IPS DF 4.7 (cell line): Measurements from ENCODE around the gene HAS3.

ENCODE experiments used
- DNase-seq: peaks from one replicate; pipeline ENCODE4 v3.0.0-alpha.2; 2013; ENCODE audit warnings: low spot score; ENCODE audit errors: extremely low read depth

Gene HAS3

GRCh38 chr16:69089091-69089910 is 16.2 kb upstream of the HAS3 start:
- DNase-seq = no peak

DNA sequence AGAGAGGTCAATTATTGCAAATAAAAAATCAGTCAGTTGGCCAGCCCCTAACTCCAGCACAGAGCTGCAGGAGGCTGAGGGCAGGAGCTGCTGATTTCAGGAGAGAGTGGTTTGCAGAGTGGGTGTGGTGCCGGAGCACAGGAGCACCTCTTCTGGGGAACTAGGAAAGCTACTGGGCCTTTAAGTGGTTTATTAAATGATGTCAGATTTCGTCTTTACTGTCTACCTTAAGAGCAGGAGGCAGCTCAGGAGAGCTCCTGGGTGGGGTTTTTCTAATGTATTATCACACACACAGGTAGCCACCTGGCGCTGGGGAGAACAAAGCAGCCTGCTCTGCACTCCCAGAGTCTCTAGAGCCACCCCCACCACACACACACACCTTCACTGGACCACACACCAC is 11.5 kb upstream of the HAS3 start:
- DNase-seq = no peak

DNA sequence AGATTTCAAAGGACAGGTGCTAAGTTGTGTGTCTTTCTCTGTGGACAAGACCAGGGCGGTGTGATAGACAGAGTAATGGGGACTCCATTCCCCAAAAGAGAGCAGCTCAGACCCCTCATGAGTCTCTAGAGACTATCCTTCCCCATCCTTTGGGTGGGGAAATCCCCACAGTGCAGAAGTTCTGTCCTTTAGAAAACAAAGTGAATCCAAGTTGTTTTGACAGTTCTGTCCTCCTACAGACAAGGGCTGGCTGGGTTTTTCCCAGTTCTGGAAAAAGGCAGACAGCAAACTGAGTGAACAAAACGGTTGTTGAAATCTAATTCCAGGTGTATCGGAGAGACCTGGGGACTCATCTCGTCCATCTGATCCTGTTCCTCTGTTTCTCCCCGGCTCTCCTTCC is 11.0 kb upstream of the HAS3 start:
- DNase-seq = no peak

- DNase-seq = no peak
These were observed 10.3 kb upstream of the HAS3 start for GRCh38 chr16:69095193-69095592.

DNA sequence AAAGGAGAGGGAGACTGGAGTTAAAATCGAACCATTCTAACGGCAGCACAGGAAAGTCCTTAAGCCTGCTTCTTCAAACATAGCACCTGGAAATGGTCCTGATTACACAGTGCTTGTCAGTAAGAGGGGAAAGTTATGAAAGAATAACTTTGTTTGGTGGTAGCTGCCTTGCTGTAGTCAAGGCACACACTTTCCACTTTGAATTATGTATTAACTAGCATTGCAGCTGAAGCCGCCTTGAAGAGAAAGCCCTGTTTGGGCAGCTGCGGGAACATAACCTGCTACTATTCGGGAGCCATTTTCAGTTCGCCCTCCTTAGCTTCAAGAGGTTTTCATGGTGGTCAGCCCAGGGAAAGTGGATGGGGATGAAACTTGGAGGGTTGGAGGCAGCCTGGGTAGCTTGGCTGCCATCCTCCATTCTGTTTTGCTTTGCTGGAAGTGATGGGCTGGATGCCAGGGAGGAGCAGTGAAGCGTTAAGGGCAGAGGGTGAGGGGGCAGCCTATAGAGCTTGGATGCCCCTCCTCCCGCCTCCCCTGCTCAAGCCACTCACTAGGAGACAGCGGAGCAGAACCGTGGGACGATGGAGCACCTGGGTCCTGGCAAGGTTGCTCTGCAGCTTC is 5.3 kb upstream of the HAS3 start:
- DNase-seq = no peak

- DNase-seq = no peak
These were observed 1.2 kb downstream of the HAS3 start for GRCh38 chr16:69106491-69107315.

GRCh38 chr16:69107316-69107962 is 2.0 kb downstream of the HAS3 start:
- DNase-seq = no peak

DNA sequence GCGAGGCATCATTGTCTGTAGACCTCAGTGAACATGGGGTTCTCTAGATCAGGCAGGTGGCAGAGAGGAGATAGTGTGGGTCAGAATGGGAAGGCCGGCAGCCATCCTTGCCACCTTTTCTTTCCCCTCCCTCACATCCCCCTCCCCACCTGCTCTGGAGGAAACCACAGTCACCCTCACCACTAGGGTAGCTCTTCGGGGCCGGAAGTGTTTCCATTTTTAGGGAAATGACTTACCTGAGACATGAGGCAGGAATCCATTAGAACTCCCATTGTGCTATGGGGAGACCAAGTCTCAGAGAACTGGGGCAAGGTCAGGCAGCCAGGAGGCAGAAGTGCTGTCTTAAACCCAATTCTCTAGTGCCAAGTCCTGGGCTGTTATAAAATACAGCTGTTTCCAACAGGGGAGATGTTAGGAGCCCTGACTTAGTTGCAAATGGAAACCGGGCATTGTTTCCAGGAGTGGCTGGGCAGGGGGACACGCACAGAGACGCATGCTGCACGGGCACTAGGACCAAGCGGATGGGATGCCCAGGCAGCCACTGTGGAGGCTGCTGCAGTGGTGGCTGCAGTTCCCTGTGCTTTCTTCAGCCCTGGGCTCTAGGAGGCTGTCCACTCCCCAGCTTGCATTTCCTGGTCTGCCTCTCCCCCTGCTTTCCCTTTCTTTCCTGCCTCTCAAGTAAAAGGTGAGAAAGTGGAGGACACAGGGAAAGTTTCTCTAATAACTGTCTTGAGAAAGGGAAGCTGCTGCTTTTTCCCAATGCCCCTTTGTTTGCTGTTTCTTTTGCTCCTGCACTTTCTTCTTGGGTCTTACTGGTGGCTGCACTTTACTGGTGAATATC is 2.8 kb downstream of the HAS3 start:
- no peak for DNase-seq

DNA sequence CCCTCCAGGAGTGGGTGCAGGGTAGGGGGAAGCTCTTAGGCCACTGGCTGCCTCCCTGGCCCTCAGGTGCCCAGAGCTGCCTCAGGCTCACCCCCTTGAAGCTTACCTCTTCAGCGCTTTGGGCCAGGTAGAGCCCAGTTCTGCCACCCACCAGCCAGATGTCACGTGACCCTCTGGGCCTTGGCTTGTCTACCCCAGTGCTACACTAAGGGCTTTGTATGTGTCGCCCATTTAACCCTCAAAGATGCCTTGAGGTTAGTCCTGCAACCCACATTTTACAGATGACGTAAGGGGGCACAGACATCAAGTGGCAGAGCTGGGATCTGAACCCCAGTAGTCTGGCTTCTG is 3.4 kb downstream of the HAS3 start:
- DNase-seq = no peak

GRCh38 chr16:69109486-69110270 is 4.2 kb downstream of the HAS3 start:
- DNase-seq = no peak

DNA sequence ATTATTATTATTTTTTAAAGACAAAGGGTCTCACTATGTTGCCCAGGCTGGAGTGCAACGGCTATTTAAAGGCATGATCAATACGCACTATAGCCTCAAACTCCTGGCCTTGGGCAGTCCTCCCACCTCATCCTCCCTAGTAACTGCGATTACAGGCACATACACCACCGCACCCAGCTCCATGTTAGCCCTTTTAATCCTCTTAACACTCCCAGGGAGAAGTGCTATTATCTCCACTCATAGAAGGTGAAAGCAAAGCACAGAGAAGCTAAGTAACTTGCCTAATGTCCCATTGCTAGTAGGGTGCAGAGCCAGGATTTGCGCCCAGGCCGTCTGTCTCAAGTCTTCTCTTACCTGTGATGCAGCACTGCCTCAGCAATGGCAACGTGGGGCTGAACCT is 5.0 kb downstream of the HAS3 start:
- no peak for DNase-seq

DNA sequence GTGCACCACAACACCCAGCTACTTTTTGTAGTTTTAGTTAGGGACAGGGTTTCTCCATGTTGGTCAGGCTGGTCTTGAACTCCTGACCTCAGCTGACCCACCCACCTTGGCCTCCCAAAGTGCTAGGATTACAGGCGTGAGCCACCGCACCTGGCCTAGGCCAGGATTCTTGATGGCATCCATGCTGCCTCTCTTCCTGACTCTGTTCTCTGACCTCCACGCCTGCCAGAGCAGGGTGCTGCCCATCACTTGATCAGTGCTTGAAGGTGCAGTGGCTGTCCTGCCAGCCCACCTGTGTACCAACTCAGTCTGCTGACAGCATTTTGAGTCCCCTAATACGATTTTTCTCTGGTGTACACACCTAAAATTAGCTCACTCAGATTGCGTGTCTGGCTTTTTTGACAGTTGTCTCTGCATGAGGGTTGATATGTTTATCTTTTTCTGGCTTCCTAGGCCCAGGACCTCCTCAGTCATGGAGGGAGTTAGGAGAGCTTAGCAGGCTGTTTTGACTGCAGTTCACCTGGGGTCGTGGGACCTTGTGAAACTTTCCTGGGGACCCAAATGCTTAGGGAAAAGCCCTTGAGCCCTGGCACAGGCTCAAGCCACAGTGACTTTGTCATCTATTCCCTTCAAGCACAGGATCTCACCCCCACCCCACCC is 5.9 kb downstream of the HAS3 start:
- DNase-seq = no peak

DNA sequence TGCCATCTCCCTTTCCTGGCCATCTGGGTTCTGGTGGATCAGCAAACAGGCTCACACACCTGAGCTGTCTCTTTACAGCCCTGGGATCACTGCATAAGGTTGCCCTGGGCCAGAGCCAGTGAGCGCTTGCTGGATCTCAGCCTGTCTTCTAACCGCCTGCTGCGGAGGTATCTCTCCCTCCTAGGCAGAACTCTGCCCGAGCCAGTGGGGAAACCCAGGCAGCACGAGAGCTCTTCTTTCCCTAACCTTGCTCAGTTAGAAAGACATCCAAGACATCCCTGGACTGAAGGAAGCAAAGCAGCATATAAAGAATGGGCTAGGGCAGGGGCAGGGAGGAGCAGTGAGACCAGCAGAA is 6.4 kb downstream of the HAS3 start:
- no peak for DNase-seq

DNA sequence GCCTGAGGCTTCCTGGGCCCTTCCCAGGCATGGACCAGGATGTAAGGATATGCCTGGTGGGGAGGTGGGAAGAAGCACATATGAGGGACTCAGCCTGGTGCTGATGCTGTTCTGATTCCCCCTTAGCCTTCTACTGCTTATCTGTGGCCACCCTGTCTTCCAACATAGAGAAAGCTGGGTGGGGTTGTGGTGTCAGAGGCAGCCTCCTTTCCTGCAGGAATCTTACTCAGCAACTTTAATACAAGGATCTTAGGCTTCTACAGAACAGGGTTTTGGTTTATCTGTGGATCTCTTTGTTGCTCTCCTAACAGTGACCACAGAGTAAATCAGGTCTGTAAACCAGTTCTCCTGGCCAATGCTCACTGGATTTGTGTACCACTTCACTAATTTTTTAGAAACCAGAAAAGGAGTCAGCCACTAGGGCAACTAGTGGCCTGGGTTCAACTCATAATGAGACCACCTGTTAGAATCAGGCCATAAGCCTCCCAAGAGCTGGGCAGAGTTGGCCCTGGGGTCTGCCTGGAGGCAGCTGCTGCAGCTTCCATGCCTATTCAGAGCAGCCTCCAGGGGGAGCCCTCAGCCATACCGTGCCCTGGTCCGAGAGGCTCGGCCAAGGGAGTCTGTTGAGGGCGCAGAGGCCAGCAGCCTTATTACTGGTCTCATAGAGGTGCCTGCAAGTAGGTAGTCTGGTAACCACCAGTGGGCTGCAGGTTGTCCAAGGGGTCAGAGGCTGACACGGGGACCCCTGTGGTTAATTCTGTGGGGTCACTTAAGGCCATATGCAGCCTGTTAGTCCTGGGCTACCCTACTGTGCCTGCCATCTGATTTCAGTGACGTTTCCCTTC is 7.1 kb downstream of the HAS3 start:
- DNase-seq = no peak

DNA sequence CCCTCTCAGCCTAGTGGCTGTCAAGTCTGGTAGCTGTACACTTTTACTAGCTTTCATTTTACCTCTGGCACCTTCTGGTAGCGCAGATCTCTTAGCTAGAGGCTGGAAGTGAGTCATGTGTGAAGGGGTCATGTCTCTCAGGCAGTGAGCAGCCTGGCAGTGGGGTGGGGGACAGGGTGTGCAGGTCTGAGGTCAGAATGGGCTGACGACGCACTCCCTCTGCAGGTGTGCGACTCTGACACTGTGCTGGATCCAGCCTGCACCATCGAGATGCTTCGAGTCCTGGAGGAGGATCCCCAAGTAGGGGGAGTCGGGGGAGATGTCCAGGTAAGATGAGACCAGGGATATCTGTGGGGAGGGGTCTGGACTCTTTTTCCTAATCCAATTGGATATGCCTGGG is 7.8 kb downstream of the HAS3 start:
- DNase-seq = no peak

DNA sequence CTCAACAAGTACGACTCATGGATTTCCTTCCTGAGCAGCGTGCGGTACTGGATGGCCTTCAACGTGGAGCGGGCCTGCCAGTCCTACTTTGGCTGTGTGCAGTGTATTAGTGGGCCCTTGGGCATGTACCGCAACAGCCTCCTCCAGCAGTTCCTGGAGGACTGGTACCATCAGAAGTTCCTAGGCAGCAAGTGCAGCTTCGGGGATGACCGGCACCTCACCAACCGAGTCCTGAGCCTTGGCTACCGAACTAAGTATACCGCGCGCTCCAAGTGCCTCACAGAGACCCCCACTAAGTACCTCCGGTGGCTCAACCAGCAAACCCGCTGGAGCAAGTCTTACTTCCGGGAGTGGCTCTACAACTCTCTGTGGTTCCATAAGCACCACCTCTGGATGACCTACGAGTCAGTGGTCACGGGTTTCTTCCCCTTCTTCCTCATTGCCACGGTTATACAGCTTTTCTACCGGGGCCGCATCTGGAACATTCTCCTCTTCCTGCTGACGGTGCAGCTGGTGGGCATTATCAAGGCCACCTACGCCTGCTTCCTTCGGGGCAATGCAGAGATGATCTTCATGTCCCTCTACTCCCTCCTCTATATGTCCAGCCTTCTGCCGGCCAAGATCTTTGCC is 9.0 kb downstream of the HAS3 start:
- no peak for DNase-seq

DNA sequence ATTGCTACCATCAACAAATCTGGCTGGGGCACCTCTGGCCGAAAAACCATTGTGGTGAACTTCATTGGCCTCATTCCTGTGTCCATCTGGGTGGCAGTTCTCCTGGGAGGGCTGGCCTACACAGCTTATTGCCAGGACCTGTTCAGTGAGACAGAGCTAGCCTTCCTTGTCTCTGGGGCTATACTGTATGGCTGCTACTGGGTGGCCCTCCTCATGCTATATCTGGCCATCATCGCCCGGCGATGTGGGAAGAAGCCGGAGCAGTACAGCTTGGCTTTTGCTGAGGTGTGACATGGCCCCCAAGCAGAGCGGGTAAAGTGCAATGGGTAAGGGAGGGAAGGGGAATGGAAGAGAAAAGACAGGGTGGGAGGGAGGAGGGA is 9.5 kb downstream of the HAS3 start:
- no peak for DNase-seq

GRCh38 chr16:69115361-69115760 is 9.9 kb downstream of the HAS3 start:
- no peak for DNase-seq
